NB4 (cell line): ENCODE results near the gene ERCC8.

Experiments
- CTCF ChIP-seq: IDR thresholded peaks from one replicate; pipeline ENCODE4 v1.5.1; 2012; ENCODE audit warnings: low read depth, low read length
- POLR2A ChIP-seq: IDR thresholded peaks from 2 replicates; pipeline ENCODE4 v1.6.1; 2011; ENCODE audit warnings: mild to moderate bottlenecking; ENCODE audit not compliant: insufficient read length; ENCODE audit errors: extremely low read depth

GRCh38 chr5:60893521-60893920 lies 51.3 kb downstream of the ERCC8 start:
- no peak for TF ChIP-seq CTCF
- no peak for TF ChIP-seq POLR2A
